HepG2 (cell line): ENCODE results near the gene DENND2D. TPM values are rescaled to one million over a fixed set of nuclear protein-coding genes. Genes with fewer than 3 reads are reported as not detected.

Source experiments
- ATAC-seq: fragments of 200-7000 bp; cut with Tn5 transposase; 3 replicates; pipeline ENCODE4 v1.9.1; 2020; ENCODE audit warnings: mild to moderate bottlenecking, moderate library complexity
- BruUV-seq: library from RNA; stranded (reverse); fragments of 400-500 nt; replicated peaks from 2 replicates; lab custom pipeline; 2021; lab: Mats Ljungman, UMichigan
- CTCF ChIA-PET: fragments of 300-600 bp; formaldehyde crosslinking; extraction: SDS; loops from one replicate; lab custom pipeline; 2021; ENCODE audit warnings: low total read pairs, inconsistent platforms, low intra/inter-chr PET ratio; lab: Yijun Ruan, JAX
- POLR2A ChIA-PET: fragments of 350-600 bp; sonication (Branson Sonifier 250); formaldehyde crosslinking; loops from one replicate; lab custom pipeline; 2020; ENCODE audit warnings: antibody characterized with exemption, inconsistent platforms; lab: Yijun Ruan, JAX
- DNase-seq: peaks from one replicate; pipeline ENCODE4 v3.0.0-alpha.2; 2015; ENCODE audit warnings: low spot score
- FAIRE-seq: peaks from 3 replicates; lab custom pipeline; 2011; peaks lifted over from hg19 to GRCh38; lab: Jason Lieb, UNC
- H2AFZ ChIP-seq: one replicate; pipeline ENCODE4 v1.6.1; 2011; ENCODE audit warnings: low read length, inconsistent platforms
- H3K27ac ChIP-seq: fragments of 300-600 bp; 3 replicates; pipeline ENCODE4 v1.8.0; 2011; ENCODE audit warnings: mixed run types, mild to moderate bottlenecking, mixed read lengths, low read length, inconsistent platforms; ENCODE audit not compliant: insufficient read depth; ENCODE audit errors: extremely low read length
- H3K27me3 ChIP-seq, 2 experiments: fragments of 200-600 bp in 1 of 2; 2 replicates in 1 of 2; 3 replicates in 1 of 2; pipeline versions ENCODE4 v1.6.0 to v1.8.0; 2011; ENCODE audit warnings: low read length in 2 of 2, mild to moderate bottlenecking in 2 of 2, moderate library complexity in 2 of 2, inconsistent platforms in 1 of 2; ENCODE audit not compliant: insufficient read depth in 2 of 2, control insufficient read depth in 1 of 2
- H3K36me3 ChIP-seq, 2 experiments: fragments of 200-600 bp in 1 of 2; replicated peaks in 1 of 2; 2 replicates in 1 of 2; 3 replicates in 1 of 2; pipeline versions ENCODE4 v1.5.1 to v1.8.0; 2011; ENCODE audit warnings: low read length in 2 of 2, inconsistent platforms in 1 of 2; ENCODE audit not compliant: insufficient read depth in 2 of 2, control insufficient read depth in 1 of 2
- H3K4me1 ChIP-seq: 2 replicates; pipeline ENCODE4 v1.5.1; 2012; ENCODE audit warnings: low read length, inconsistent platforms; ENCODE audit not compliant: insufficient read depth
- H3K4me2 ChIP-seq: 2 replicates; pipeline ENCODE4 v1.6.0; 2011; ENCODE audit warnings: low read depth, low read length, inconsistent platforms
- H3K4me3 ChIP-seq, 3 experiments: fragments of 200-600 bp in 1 of 3; sonication (generic), shearing (Covaris generic) in 1 of 3; replicated peaks in 1 of 3; 2 replicates each; pipeline ENCODE4 v1.5.1; 2011 to 2016; ENCODE audit warnings: low read length in 3 of 3, inconsistent platforms in 2 of 3, low read depth in 2 of 3, mild to moderate bottlenecking in 2 of 3, control low read depth in 1 of 3, mixed read lengths in 1 of 3; ENCODE audit not compliant: insufficient read depth in 1 of 3
- H3K79me2 ChIP-seq: one replicate; pipeline ENCODE4 v1.6.1; 2011; ENCODE audit warnings: low read length, inconsistent platforms; ENCODE audit not compliant: insufficient read depth
- H3K9ac ChIP-seq: 2 replicates; pipeline ENCODE4 v1.6.0; 2011; ENCODE audit warnings: mild to moderate bottlenecking, low read depth, low read length, inconsistent platforms; ENCODE audit not compliant: insufficient read depth
- H3K9me3 ChIP-seq: 2 replicates; pipeline ENCODE4 v1.5.1; 2012; ENCODE audit warnings: mild to moderate bottlenecking, low read length
- H4K20me1 ChIP-seq: 2 replicates; pipeline ENCODE4 v1.6.0; 2011; ENCODE audit warnings: inconsistent platforms, mild to moderate bottlenecking, low read length, moderate library complexity; ENCODE audit not compliant: insufficient read depth
- KLF16 ChIP-seq, 2 experiments: sonication (generic) in 1 of 2; formaldehyde crosslinking in 1 of 2; IDR thresholded peaks; 2 replicates each; pipeline versions ENCODE4 v1.6.1 to v1.8.0; 2016 to 2023; ENCODE audit warnings: missing genetic modification reagents in 2 of 2, missing compliant biosample characterization in 1 of 2
- NFE2L1 ChIP-seq: sonication (generic); formaldehyde crosslinking; IDR thresholded peaks from 2 replicates; pipeline ENCODE4 v1.4.0; 2020; ENCODE audit warnings: missing genetic modification reagents, mild to moderate bottlenecking, borderline replicate concordance
- NFYB ChIP-seq: sonication (generic); formaldehyde crosslinking; IDR thresholded peaks from 2 replicates; pipeline ENCODE4 v1.4.0; 2020; ENCODE audit warnings: missing genetic modification reagents
- PAF1 ChIP-seq: IDR thresholded peaks from 2 replicates; pipeline ENCODE4 v1.6.1; 2016; ENCODE audit warnings: missing genetic modification reagents, missing compliant biosample characterization
- POLR2AphosphoS2 ChIP-seq: IDR thresholded peaks from 2 replicates; pipeline ENCODE4 v1.6.1; 2011; ENCODE audit warnings: low read depth, low read length, improper control_type of control experiment
- THAP11 ChIP-seq: IDR thresholded peaks from 2 replicates; pipeline ENCODE4 v1.6.1; 2016; ENCODE audit warnings: missing biosample characterization, missing genetic modification reagents
- ZBTB7B ChIP-seq: sonication (generic); formaldehyde crosslinking; IDR thresholded peaks from 2 replicates; pipeline ENCODE4 v1.4.0; 2020; ENCODE audit warnings: missing genetic modification reagents
- ZEB1 ChIP-seq: IDR thresholded peaks from 2 replicates; pipeline ENCODE4 v1.6.1; 2012; ENCODE audit warnings: mild to moderate bottlenecking, low read depth, inconsistent platforms; ENCODE audit not compliant: insufficient replicate concordance
- ZNF296 ChIP-seq: sonication (generic); formaldehyde crosslinking; conservative IDR thresholded peaks from 2 replicates; pipeline ENCODE4 v1.5.0; 2020; ENCODE audit warnings: mild to moderate bottlenecking, missing genetic modification reagents
- WGBS: methylation state at CpG from one replicate; pipeline ENCODE4 v1.1.6; 2017; ENCODE audit warnings: low lambda C conversion rate; 5-methylcytosine and 5-hydroxymethylcytosine counted together
- in situ Hi-C: cut with HindIII; loops from 2 replicates; pipeline ENCODE4 v1.10.0; 2017; ENCODE audit warnings: low pct_unique_long_range_greater_than_20kb; ENCODE audit not compliant: extremely low pct_ligation_motif_present
- intact Hi-C: fragments of 100-400 bp; cut with micrococcal nuclease; formaldehyde crosslinking; loops from one replicate; pipeline ENCODE4 v1.10.0; 2022; ENCODE audit not compliant: unreplicated experiment
- polyA plus RNA-seq, 8 experiments: library from polyadenylated mRNA; depleted of rRNA in 3 of 8; stranded (reverse) in 7 of 8; unstranded in 1 of 8; fragments of >200 nt; fragmentation: Illumina TruSeq in 4 of 8; extraction: Trizol in 4 of 8; gene quantifications; 2 replicates each; pipeline versions ENCODE4 v1.2.1 to v1.2.3, GENCODE V29; 2011 to 2016; ENCODE audit warnings: low read depth in 4 of 8, missing spikeins in 1 of 8, mixed read lengths in 1 of 8; ENCODE audit not compliant: insufficient read depth in 1 of 8
- total RNA-seq, 5 experiments: library from RNA; depleted of rRNA; stranded (reverse); fragments of >200 nt; fragmentation: Illumina TruSeq; extraction: Trizol; gene quantifications; 2 replicates each; pipeline ENCODE4 v1.2.3, GENCODE V29; 2016; ENCODE audit warnings: low read depth in 1 of 5

DENND2D gene
- total and polyA plus RNA-seq, 2 of the 13 experiments (the other 11 are each of a cell fraction or from before 2014, with no cell fraction given): 0.04 TPM; not detected in 1

DNA sequence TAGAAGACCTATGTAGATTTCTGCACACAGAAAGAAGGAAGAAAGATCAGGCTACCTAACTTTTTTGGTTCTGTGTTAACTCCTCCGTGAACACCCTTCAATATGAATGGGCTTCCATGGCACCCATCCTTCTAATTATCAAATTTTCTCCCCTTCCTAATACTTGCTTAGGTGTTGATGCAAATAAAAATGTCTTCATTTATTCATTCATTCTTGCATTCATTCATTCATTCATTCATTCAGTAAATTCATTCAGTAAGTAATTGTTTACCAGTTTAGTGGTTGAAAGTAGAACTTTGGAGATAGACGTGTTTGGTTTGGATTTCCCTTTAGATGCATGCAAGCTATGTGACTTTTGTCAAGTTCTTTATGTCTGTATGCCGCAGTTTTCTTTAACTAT, 31.7 kb upstream of the DENND2D start:
- TF ChIP-seq NFE2L1 (CRISPR knock-in tag): no peak
- TF ChIP-seq ZNF296 (CRISPR knock-in tag): no peak
- 94% methylated on average over 3 of the region's 3 CpGs for WGBS
- H3K4me1 ChIP-seq: peaks cover 81% of the 10 kb centered on the region
- H3K4me2 ChIP-seq: no peak overlapping the region
- no peaks in the 10 kb centered on the region for H3K36me3 ChIP-seq
- FAIRE-seq: no peak
- no peak overlapping the region for H3K27ac ChIP-seq
- H2AFZ ChIP-seq: no peak overlapping the region
- ChIA-PET POLR2A (no interaction called here), CTCF (no interaction called here)
- intact Hi-C loops (no loop called here), in situ Hi-C loops (no loop called here)
- no peak overlapping the region for H3K4me3 ChIP-seq
- H3K79me2 ChIP-seq: no peaks in the 10 kb centered on the region
- BruUV-seq: no TSS peak
- DNase-seq: no peak
- H3K9me3 ChIP-seq: no peaks in the 10 kb centered on the region
- no peaks in the 10 kb centered on the region for H3K27me3 ChIP-seq
- no peaks in the 10 kb centered on the region for H4K20me1 ChIP-seq
- no peak for ATAC-seq
- no peak overlapping the region for H3K9ac ChIP-seq

DNA sequence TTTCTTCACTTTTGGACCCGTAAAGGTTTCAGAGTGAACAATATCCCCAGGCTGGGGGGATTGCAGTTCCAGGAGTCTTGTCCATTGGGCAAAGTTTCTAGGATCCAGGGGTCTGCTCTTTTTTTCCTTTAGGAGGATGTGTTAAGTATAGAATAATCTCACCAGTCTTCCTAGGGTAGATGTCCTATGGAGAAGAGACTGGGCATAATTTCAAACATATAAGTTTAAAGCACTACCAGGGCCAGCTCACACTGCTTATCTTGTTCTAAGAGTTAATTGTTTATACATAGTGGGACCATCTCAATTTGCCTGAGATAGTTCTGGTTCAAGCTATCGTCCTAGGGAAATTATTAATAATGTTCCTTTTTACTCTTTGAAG, 28.3 kb upstream of the DENND2D start:
- Histone ChIP-seq H3K9ac (peak overlapping the region; percentile 54), H3K36me3 (no peaks in the 10 kb centered on the region), H3K9me3 (no peaks in the 10 kb centered on the region), H3K79me2 (no peaks in the 10 kb centered on the region), H3K4me3 (peak overlapping the region in 1 of 3 experiments; percentile 22; a peak in 1 of 6 replicates), H2AFZ (no peak overlapping the region), H3K4me1 (peaks cover 70% of the 10 kb centered on the region), H3K27ac (peak overlapping the region; percentile 75), H4K20me1 (no peaks in the 10 kb centered on the region), H3K27me3 (no peaks in the 10 kb centered on the region), H3K4me2 (peak overlapping the region; percentile 71)
- TSS peak; percentile 99 for BruUV-seq
- DNase-seq: no peak
- peak; percentile 52 for ATAC-seq
- no peak for FAIRE-seq
- POLR2A ChIA-PET: interaction anchor here (0.7 to 2.1 kb wide), 13 partner anchors 8 to 504 kb away, joined by 3 to 14 read pairs (median 4); partner anchors contain the start of gene CEPT1
- intact Hi-C loops: loop anchor here (1.0 kb wide), 2 partner anchors 10 to 22 kb away; no protein-coding TSS in a partner anchor
- 48% methylated on average over 2 of the region's 2 CpGs for WGBS
- CTCF ChIA-PET: no interaction called here
- TF ChIP-seq NFYB (CRISPR knock-in tag): no peak
- TF ChIP-seq ZBTB7B: 0 out of 2 replicates have a peak, but pooled peaks have one; percentile 1
- no peak for TF ChIP-seq PAF1 (CRISPR knock-in tag)
- 0 out of 2 replicates have a peak, but pooled peaks have one; percentile 3 for TF ChIP-seq THAP11 (CRISPR knock-in tag)
- TF ChIP-seq POLR2AphosphoS2: no peak
- TF ChIP-seq KLF16 (CRISPR knock-in tag; IDR thresholded peaks at IDR 0.05): 0 out of 4 replicates have a peak, but pooled peaks of 1 of the 2 experiments have one; percentile 4
- TF ChIP-seq ZEB1: no peak
- TF ChIP-seq, all 625 proteins: peak for 3
- in situ Hi-C loops: no loop called here
